ENCODE results near the gene AFMID. TPM values are rescaled to one million over a fixed set of nuclear protein-coding genes. Genes with fewer than 3 reads are reported as not detected.

The AFMID gene
- total RNA-seq, 1 donor from 2014 or later: 47.6 TPM

GRCh38 chr17:78239489-78239931 lies 52.3 kb downstream of the AFMID start:
- Histone ChIP-seq H3K4me3 (no peak overlapping the region), H3K9me3 (no peaks in the 10 kb centered on the region), H3K27ac (no peak overlapping the region), H3K36me3 (no peaks in the 10 kb centered on the region), H3K27me3 (no peaks in the 10 kb centered on the region), H3K4me1 (no peaks in the 10 kb centered on the region)
- DNase-seq (ENCODE audit: extremely low spot score in 2 of 2): no peak
- no peak for TF ChIP-seq POLR2AphosphoS5 (IDR thresholded peaks at IDR 0.05; ENCODE audit: insufficient read depth in 1 of 2, low read depth in 1 of 2)
- no peak for TF ChIP-seq POLR2A (IDR thresholded peaks at IDR 0.05)
- TF ChIP-seq, protein P1, sequence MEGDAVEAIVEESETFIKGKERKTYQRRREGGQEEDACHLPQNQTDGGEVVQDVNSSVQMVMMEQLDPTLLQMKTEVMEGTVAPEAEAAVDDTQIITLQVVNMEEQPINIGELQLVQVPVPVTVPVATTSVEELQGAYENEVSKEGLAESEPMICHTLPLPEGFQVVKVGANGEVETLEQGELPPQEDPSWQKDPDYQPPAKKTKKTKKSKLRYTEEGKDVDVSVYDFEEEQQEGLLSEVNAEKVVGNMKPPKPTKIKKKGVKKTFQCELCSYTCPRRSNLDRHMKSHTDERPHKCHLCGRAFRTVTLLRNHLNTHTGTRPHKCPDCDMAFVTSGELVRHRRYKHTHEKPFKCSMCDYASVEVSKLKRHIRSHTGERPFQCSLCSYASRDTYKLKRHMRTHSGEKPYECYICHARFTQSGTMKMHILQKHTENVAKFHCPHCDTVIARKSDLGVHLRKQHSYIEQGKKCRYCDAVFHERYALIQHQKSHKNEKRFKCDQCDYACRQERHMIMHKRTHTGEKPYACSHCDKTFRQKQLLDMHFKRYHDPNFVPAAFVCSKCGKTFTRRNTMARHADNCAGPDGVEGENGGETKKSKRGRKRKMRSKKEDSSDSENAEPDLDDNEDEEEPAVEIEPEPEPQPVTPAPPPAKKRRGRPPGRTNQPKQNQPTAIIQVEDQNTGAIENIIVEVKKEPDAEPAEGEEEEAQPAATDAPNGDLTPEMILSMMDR (IDR thresholded peaks at IDR 0.05): no peak
- intact Hi-C loops (cut with DNase I): no loop called here

GRCh38 chr17:78240012-78240655 lies 53.0 kb downstream of the AFMID start:
- intact Hi-C loops (cut with DNase I): no loop called here
- no peaks in the 10 kb centered on the region for H3K4me1 ChIP-seq
- H3K27ac ChIP-seq: no peak overlapping the region
- no peak overlapping the region for H3K4me3 ChIP-seq
- TF ChIP-seq, protein P1 (IDR thresholded peaks at IDR 0.05): no peak
- no peak for TF ChIP-seq POLR2AphosphoS5 (IDR thresholded peaks at IDR 0.05; ENCODE audit: insufficient read depth in 1 of 2, low read depth in 1 of 2)
- TF ChIP-seq POLR2A (IDR thresholded peaks at IDR 0.05): no peak
- no peak for DNase-seq (ENCODE audit: extremely low spot score in 2 of 2)
- no peaks in the 10 kb centered on the region for H3K9me3 ChIP-seq
- no peaks in the 10 kb centered on the region for H3K27me3 ChIP-seq
- no peaks in the 10 kb centered on the region for H3K36me3 ChIP-seq

GRCh38 chr17:78240839-78241238 lies 53.7 kb downstream of the AFMID start:
- no peak for TF ChIP-seq POLR2AphosphoS5 (IDR thresholded peaks at IDR 0.05; ENCODE audit: insufficient read depth in 1 of 2, low read depth in 1 of 2)
- TF ChIP-seq POLR2A (IDR thresholded peaks at IDR 0.05): no peak
- TF ChIP-seq, protein P1 (IDR thresholded peaks at IDR 0.05): no peak
- intact Hi-C loops (cut with DNase I): no loop called here

DNA sequence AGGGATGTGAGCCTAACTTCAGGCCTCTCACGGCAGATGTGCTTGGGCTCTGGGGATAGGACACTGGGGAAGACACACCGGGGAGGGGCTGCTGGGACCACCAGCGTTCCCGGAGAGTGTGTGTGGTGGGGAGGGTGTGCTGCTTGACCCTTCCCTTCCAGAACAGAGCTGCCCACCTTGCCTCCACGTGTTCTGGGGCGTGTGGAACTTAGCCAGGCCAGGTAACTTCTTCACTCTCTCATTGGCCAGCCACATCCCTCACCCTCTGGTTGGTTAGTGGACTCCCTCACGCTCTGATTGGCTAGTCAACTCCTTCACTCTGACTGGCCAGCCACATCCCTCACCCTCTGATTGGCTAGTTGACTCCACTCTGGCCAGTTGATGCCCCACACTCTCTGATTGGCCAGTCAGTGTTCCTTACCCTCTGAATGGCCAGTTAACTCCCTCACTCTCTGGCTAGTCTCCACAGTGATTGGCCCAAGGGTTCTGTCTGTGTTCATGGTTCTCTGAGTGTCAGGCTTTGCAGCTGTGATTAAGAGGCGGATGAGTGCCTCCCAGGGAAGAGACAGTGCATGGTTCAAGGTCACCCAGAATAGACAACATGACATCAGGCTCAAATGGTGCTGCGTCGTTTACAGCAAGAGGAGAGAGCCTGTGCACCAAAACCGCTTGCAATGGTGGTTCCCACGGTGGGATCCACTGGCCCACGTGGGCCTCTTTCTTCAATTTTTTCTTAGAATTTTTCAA lies 54.3 kb downstream of the AFMID start:
- TF ChIP-seq, protein P1 (IDR thresholded peaks at IDR 0.05): no peak
- no peak for TF ChIP-seq POLR2A (IDR thresholded peaks at IDR 0.05)
- TF ChIP-seq POLR2AphosphoS5 (IDR thresholded peaks at IDR 0.05; ENCODE audit: insufficient read depth in 1 of 2, low read depth in 1 of 2): no peak

More at GRCh38 chr17:78240839-78241238, 53.7 kb downstream of the AFMID start:
- DNase-seq (ENCODE audit: extremely low spot score in 2 of 2): no peak
- Histone ChIP-seq H3K4me1 (no peaks in the 10 kb centered on the region), H3K9me3 (no peaks in the 10 kb centered on the region), H3K4me3 (no peak overlapping the region), H3K27ac (no peak overlapping the region), H3K27me3 (no peaks in the 10 kb centered on the region), H3K36me3 (no peaks in the 10 kb centered on the region)

More for the DNA sequence above, 54.3 kb downstream of the AFMID start:
- Histone ChIP-seq H3K4me3 (no peak overlapping the region), H3K36me3 (no peaks in the 10 kb centered on the region), H3K27ac (no peak overlapping the region), H3K4me1 (no peaks in the 10 kb centered on the region), H3K9me3 (no peaks in the 10 kb centered on the region), H3K27me3 (no peaks in the 10 kb centered on the region)
- intact Hi-C loops (cut with DNase I): no loop called here
- DNase-seq (ENCODE audit: extremely low spot score in 2 of 2): no peak
